HG03159 (cell line): ENCODE results near the gene RESP18.

Experiments used
- ATAC-seq: cut with Tn5 transposase; IDR thresholded peaks from one replicate; pipeline ENCODE4 v1.9.1; 2021; ENCODE audit warnings: mild to moderate bottlenecking, moderate library complexity; ENCODE audit not compliant: unreplicated experiment

RESP18 gene

DNA sequence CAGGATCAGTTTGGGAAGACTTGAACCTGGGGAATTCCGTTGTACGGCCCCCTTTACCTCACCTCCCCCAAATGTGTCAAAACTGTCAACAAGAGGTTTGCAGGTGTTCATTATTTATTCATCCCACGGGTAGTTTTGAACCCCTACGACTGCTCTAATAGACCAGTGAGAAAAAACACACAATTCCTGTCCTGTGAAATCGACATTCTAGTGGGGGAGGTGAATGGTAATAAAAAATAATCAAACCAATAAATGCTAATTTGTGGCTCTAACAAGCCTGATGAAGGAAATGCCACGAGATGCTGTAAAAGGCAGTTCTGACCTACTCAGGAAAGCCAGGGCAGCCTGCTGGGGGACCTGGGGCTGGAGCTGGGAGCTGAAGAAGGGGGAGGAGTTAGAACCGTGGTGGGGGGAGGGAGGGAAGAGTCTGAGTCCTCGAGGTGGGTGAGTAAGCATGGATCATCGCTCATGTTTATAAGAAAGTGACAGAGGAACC, 53.8 kb downstream of the RESP18 start:
- no peak for ATAC-seq

DNA sequence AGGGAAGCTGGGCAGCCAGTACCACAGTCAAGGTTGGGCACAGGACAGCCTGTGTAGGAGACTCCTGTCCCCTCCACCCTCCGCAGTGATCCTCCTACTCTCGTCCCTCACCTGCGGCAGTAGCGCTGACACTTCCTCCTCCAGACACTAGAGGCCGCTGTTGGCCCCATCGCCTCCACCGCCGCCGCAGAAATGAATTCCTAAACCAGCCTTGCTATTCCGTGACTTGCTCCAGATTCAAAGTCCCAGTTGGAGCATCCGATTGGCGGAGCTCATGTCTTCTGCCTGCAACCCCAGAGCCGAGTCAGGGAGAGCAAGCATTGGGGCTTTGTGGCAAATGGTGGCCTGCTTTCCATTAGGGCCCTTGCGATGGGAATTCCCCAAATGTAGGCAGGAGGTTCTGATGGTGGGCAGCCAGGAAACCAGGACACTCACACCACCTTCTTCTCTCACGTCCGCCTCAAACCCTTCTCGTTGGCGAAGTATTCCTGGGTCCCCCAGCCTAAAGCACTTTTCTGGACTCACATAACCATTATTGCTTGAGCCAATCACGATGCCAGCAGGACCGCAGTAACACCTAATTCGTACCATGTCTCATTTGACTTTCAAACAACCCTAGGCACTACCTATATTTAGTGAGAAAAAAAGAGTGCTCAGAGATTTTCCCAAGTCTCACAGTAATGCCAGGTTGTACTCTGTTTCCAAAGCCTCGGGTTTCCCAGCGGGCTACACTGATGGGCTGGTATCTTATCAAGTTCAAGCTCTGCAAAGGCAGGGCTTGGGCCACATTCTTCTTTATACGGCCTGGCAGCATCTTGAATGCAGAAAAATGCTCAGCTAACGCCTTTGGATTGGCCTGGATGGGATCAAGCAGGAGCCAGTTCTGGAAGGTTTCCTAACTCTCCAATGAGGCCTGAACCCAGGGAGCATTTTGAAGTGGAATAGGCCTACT, 54.6 kb downstream of the RESP18 start:
- no peak for ATAC-seq
